Breast epithelium (tissue), 4 donors: ENCODE data around the gene F10. TPM values are rescaled to one million over a fixed set of nuclear protein-coding genes. Genes with fewer than 3 reads are reported as not detected.

Experiments used
- DNase-seq, 2 donors: peaks; one replicate each; pipeline ENCODE4 v3.0.0-alpha.2; 2019; ENCODE audit warnings: low spot score in 2 of 2
- H3K27ac ChIP-seq, 2 donors: fragments of 200-600 bp; sonication (generic) in 1 of 2; one replicate each; pipeline ENCODE4 v1.5.1; 2016 to 2019; ENCODE audit warnings: mild to moderate bottlenecking in 1 of 2
- H3K27me3 ChIP-seq, 2 donors: fragments of 200-600 bp; sonication (generic) in 1 of 2; one replicate each; pipeline versions ENCODE4 v1.5.1 to v1.6.0; 2017 to 2019; ENCODE audit warnings: control low read depth in 1 of 2, mild to moderate bottlenecking in 1 of 2
- H3K36me3 ChIP-seq: fragments of 200-600 bp; one replicate; pipeline ENCODE4 v1.5.1; 2019
- H3K4me1 ChIP-seq, 2 donors: fragments of 200-600 bp; sonication (generic); one replicate each; pipeline ENCODE4 v1.5.1; 2016 to 2019; ENCODE audit warnings: control low read depth in 1 of 2
- H3K4me3 ChIP-seq, 3 donors: fragments of 200-600 bp; sonication (generic); 1 replicate in 2 of 3; 2 replicates in 1 of 3; pipeline ENCODE4 v1.5.1; 2016 to 2019; ENCODE audit warnings: mild to moderate bottlenecking in 3 of 3, moderate library complexity in 2 of 3
- H3K9me3 ChIP-seq, 2 donors: fragments of 200-600 bp; sonication (generic) in 1 of 2; one replicate each; pipeline ENCODE4 v1.5.1; 2016 to 2019; ENCODE audit warnings: control low read depth in 1 of 2
- POLR2A ChIP-seq: fragments of 450-650 bp; IDR thresholded peaks from one replicate; pipeline ENCODE4 v1.6.1; 2016; ENCODE audit warnings: antibody characterized with exemption, mild to moderate bottlenecking, moderate library complexity
- POLR2AphosphoS5 ChIP-seq, 3 donors: sonication (generic); formaldehyde crosslinking; IDR thresholded peaks; one replicate each; pipeline ENCODE4 v1.6.1; 2017; ENCODE audit warnings: antibody characterized with exemption in 3 of 3
- intact Hi-C: fragments of 100-400 bp; cut with DNase I; formaldehyde crosslinking; loops from one replicate; pipeline ENCODE4 v1.15.1; 2023; ENCODE audit warnings: low total_unique reads
- total RNA-seq, 3 donors: library from RNA; depleted of rRNA; stranded (reverse); fragments of >200 nt; gene quantifications; one replicate each; pipeline ENCODE4 v1.1.0, GENCODE V29; 2016
- TF ChIP-seq, protein P1 (sequence below), 3 donors: fragments of 450-650 bp; IDR thresholded peaks; one replicate each; pipeline ENCODE4 v1.5.1; 2016 to 2017; ENCODE audit warnings: antibody characterized with exemption in 3 of 3, mild to moderate bottlenecking in 3 of 3, moderate library complexity in 3 of 3

The F10 gene
- total RNA-seq, 3 donors from 2014 or later = 5.1 to 63.2 (median 8.2) TPM

DNA sequence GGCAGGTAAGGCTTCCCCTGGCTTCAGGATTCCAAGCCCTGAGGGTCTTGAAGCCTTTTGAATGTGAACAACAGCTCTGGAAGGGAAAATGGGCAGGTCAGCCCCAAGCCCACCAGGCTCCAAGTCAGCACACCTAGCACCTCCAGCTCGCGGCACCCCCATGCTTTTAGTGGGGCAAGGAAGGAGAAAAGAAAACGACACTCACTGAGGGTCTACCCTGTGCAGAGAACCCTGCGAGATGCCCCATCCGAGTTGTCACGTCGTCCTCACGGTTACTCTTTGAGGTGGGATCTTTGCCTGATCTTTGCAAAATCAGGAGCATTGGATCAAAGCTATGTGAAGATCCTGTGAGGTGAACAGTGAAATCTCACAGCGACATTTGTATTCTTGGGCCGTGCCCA lies 5.7 kb upstream of the F10 start:
- Histone ChIP-seq H3K4me1 (no peaks in the 10 kb centered on the region), H3K4me3 (no peak overlapping the region), H3K9me3 (no peaks in the 10 kb centered on the region), H3K27me3 (no peaks in the 10 kb centered on the region), H3K36me3 (no peaks in the 10 kb centered on the region), H3K27ac (no peak overlapping the region)
- intact Hi-C loops = no loop called here
- no peak for TF ChIP-seq POLR2AphosphoS5 (IDR thresholded peaks at IDR 0.05)
- TF ChIP-seq, protein P1, sequence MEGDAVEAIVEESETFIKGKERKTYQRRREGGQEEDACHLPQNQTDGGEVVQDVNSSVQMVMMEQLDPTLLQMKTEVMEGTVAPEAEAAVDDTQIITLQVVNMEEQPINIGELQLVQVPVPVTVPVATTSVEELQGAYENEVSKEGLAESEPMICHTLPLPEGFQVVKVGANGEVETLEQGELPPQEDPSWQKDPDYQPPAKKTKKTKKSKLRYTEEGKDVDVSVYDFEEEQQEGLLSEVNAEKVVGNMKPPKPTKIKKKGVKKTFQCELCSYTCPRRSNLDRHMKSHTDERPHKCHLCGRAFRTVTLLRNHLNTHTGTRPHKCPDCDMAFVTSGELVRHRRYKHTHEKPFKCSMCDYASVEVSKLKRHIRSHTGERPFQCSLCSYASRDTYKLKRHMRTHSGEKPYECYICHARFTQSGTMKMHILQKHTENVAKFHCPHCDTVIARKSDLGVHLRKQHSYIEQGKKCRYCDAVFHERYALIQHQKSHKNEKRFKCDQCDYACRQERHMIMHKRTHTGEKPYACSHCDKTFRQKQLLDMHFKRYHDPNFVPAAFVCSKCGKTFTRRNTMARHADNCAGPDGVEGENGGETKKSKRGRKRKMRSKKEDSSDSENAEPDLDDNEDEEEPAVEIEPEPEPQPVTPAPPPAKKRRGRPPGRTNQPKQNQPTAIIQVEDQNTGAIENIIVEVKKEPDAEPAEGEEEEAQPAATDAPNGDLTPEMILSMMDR (IDR thresholded peaks at IDR 0.05) = no peak
- TF ChIP-seq POLR2A = no peak
- DNase-seq = no peak

DNA sequence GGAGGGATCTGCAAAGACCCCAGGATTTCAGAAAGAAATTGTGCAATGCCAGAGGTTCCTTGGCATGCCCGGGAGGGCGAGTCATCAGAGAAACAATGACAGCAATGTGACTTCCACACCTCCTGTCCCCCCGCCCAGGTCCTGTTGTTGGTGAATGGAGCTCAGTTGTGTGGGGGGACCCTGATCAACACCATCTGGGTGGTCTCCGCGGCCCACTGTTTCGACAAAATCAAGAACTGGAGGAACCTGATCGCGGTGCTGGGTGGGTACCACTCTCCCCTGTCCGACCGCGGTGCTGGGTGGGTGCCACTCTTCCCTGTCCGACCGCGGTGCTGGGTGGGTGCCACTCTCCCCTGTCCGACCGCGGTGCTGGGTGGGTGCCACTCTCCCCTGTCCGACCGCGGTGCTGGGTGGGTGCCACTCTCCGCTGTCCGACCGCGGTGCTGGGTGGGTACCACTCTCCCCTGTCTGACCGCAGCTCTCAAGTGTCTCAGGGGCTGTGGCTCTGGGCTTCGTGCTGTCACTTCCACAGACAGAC lies 5.2 kb upstream of the F10 start:
- H3K9me3 ChIP-seq = no peaks in the 10 kb centered on the region
- H3K36me3 ChIP-seq = no peaks in the 10 kb centered on the region
- no peak overlapping the region for H3K4me3 ChIP-seq
- H3K4me1 ChIP-seq = no peaks in the 10 kb centered on the region
- H3K27ac ChIP-seq = no peak overlapping the region
- no peaks in the 10 kb centered on the region for H3K27me3 ChIP-seq
- DNase-seq = peak in 1 of 2 donors; percentile 34
- intact Hi-C loops = no loop called here
- TF ChIP-seq POLR2AphosphoS5 (IDR thresholded peaks at IDR 0.05) (no peak), POLR2A (no peak)
- TF ChIP-seq, protein P1 (IDR thresholded peaks at IDR 0.05) = no peak

DNA sequence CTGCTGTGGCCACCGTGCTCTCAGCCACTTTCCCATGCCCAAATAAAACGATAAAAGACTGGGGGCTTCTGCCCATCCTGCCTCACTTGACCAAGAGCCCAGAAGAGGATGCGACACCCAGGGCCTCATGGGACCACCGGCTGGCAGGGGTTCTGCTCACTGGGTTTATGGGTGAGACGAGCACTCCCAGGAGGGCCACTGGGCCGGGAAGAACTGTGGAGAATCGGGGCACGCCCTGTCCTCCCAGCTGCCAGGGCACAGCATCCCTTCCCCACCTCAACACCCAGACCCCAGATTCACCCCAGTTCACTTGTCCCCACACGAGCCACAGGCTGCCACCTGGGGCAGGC lies 4.7 kb upstream of the F10 start:
- Histone ChIP-seq H3K9me3 (no peaks in the 10 kb centered on the region), H3K36me3 (no peaks in the 10 kb centered on the region), H3K4me1 (no peaks in the 10 kb centered on the region), H3K27ac (no peak overlapping the region), H3K27me3 (no peaks in the 10 kb centered on the region), H3K4me3 (no peak overlapping the region)
- TF ChIP-seq, protein P1 (IDR thresholded peaks at IDR 0.05) = no peak
- TF ChIP-seq POLR2AphosphoS5 (IDR thresholded peaks at IDR 0.05) (no peak), POLR2A (no peak)
- intact Hi-C loops = no loop called here
- peak in 1 of 2 donors; percentile 49 for DNase-seq

DNA sequence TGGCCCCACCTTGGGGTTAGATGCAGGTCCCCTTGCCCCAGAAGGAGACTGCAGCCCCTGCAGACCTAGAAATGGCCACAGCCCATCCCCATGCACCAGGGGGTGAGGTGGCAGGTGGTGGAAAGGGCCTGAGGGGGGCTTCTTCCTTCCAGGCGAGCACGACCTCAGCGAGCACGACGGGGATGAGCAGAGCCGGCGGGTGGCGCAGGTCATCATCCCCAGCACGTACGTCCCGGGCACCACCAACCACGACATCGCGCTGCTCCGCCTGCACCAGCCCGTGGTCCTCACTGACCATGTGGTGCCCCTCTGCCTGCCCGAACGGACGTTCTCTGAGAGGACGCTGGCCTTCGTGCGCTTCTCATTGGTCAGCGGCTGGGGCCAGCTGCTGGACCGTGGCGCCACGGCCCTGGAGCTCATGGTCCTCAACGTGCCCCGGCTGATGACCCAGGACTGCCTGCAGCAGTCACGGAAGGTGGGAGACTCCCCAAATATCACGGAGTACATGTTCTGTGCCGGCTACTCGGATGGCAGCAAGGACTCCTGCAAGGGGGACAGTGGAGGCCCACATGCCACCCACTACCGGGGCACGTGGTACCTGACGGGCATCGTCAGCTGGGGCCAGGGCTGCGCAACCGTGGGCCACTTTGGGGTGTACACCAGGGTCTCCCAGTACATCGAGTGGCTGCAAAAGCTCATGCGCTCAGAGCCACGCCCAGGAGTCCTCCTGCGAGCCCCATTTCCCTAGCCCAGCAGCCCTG lies 4.2 kb upstream of the F10 start:
- intact Hi-C loops = no loop called here
- Histone ChIP-seq H3K36me3 (no peaks in the 10 kb centered on the region), H3K4me1 (no peaks in the 10 kb centered on the region), H3K27me3 (no peaks in the 10 kb centered on the region), H3K27ac (no peak overlapping the region), H3K9me3 (no peaks in the 10 kb centered on the region), H3K4me3 (no peak overlapping the region)
- no peak for TF ChIP-seq POLR2A
- TF ChIP-seq, protein P1 (IDR thresholded peaks at IDR 0.05) = no peak
- TF ChIP-seq POLR2AphosphoS5 (IDR thresholded peaks at IDR 0.05) = no peak
- DNase-seq = peak in 1 of 2 donors; percentile 48

DNA sequence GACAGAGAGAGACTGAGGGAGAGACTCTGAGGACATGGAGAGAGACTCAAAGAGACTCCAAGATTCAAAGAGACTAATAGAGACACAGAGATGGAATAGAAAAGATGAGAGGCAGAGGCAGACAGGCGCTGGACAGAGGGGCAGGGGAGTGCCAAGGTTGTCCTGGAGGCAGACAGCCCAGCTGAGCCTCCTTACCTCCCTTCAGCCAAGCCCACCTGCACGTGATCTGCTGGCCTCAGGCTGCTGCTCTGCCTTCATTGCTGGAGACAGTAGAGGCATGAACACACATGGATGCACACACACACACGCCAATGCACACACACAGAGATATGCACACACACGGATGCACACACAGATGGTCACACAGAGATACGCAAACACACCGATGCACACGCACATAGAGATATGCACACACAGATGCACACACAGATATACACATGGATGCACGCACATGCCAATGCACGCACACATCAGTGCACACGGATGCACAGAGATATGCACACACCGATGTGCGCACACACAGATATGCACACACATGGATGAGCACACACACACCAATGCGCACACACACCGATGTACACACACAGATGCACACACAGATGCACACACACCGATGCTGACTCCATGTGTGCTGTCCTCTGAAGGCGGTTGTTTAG lies 3.3 kb upstream of the F10 start:
- DNase-seq = peak in 1 of 2 donors; percentile 37
- Histone ChIP-seq H3K4me3 (no peak overlapping the region), H3K4me1 (no peaks in the 10 kb centered on the region), H3K9me3 (no peaks in the 10 kb centered on the region), H3K27ac (no peak overlapping the region), H3K36me3 (no peaks in the 10 kb centered on the region), H3K27me3 (no peaks in the 10 kb centered on the region)
- intact Hi-C loops = no loop called here
- TF ChIP-seq POLR2A = no peak
- TF ChIP-seq POLR2AphosphoS5 (IDR thresholded peaks at IDR 0.05) = no peak
- TF ChIP-seq, protein P1 (IDR thresholded peaks at IDR 0.05) = no peak
